GM23338 (cell line): ENCODE measurements around the gene NRL. TPM values are rescaled to one million over a fixed set of nuclear protein-coding genes. Genes with fewer than 3 reads are reported as not detected.

Experiments used
- ATAC-seq: fragments of 200-7000 bp; cut with Tn5 transposase; 3 replicates; pipeline ENCODE4 v1.9.1; 2020
- DNase-seq: peaks from one replicate; pipeline ENCODE4 v3.0.0-alpha.2; 2015; ENCODE audit warnings: low spot score
- H2AFZ ChIP-seq: fragments of 200-600 bp; sonication (generic); 2 replicates; pipeline ENCODE4 v1.8.0; 2016; ENCODE audit warnings: antibody characterized with exemption, mild to moderate bottlenecking, moderate library complexity
- H3F3A ChIP-seq: fragments of 200-600 bp; sonication (generic); replicated peaks from 2 replicates; pipeline ENCODE4 v1.8.0; 2017; ENCODE audit warnings: antibody characterized with exemption, mixed run types, low read depth
- H3K27ac ChIP-seq: fragments of 200-600 bp; sonication (generic); 2 replicates; pipeline ENCODE4 v1.6.1; 2016; ENCODE audit warnings: low read depth
- H3K27me3 ChIP-seq: fragments of 200-600 bp; sonication (generic); 2 replicates; pipeline ENCODE4 v1.8.0; 2016; ENCODE audit warnings: mild to moderate bottlenecking, mixed run types, moderate library complexity; ENCODE audit not compliant: insufficient read depth
- H3K36me3 ChIP-seq: fragments of 200-600 bp; sonication (generic); 2 replicates; pipeline ENCODE4 v1.8.0; 2016; ENCODE audit warnings: mild to moderate bottlenecking; ENCODE audit not compliant: insufficient read depth
- H3K4me1 ChIP-seq: fragments of 200-600 bp; sonication (generic); 2 replicates; pipeline ENCODE4 v1.8.0; 2016; ENCODE audit warnings: mild to moderate bottlenecking, moderate library complexity; ENCODE audit not compliant: insufficient read depth
- H3K4me2 ChIP-seq: fragments of 200-600 bp; sonication (generic); 2 replicates; pipeline ENCODE4 v1.7.1; 2017; ENCODE audit warnings: mixed run types
- H3K4me3 ChIP-seq: fragments of 200-600 bp; sonication (generic); 2 replicates; pipeline ENCODE4 v1.6.1; 2016; ENCODE audit warnings: mixed run types
- H3K79me2 ChIP-seq: fragments of 200-600 bp; sonication (generic); replicated peaks from 2 replicates; pipeline ENCODE4 v1.8.0; 2017; ENCODE audit warnings: mild to moderate bottlenecking; ENCODE audit not compliant: insufficient read depth
- H3K9me2 ChIP-seq: fragments of 200-600 bp; sonication (generic); 2 replicates; pipeline ENCODE4 v1.8.0; 2017; ENCODE audit not compliant: insufficient read depth
- H4K20me1 ChIP-seq: fragments of 200-600 bp; sonication (generic); replicated peaks from 2 replicates; pipeline ENCODE4 v1.8.0; 2017; ENCODE audit warnings: mild to moderate bottlenecking; ENCODE audit not compliant: insufficient read depth
- H3K27ac Mint-ChIP-seq: 2 replicates; pipeline ENCODE4 v1.8.0; 2020; ENCODE audit warnings: inconsistent platforms, mild to moderate bottlenecking, moderate library complexity, mixed read lengths
- H3K27me3 Mint-ChIP-seq: 3 replicates; pipeline ENCODE4 v1.8.0; 2022; ENCODE audit warnings: low read depth, mild to moderate bottlenecking, moderate library complexity, mixed read lengths, inconsistent platforms; ENCODE audit not compliant: insufficient read depth, poor library complexity
- H3K36me3 Mint-ChIP-seq: 3 replicates; pipeline ENCODE4 v1.8.0; 2021; ENCODE audit warnings: low read depth, mild to moderate bottlenecking, inconsistent platforms, moderate library complexity, mixed read lengths
- H3K4me1 Mint-ChIP-seq: 3 replicates; pipeline ENCODE4 v1.8.0; 2020; ENCODE audit warnings: mild to moderate bottlenecking, inconsistent platforms, mixed read lengths
- H3K4me3 Mint-ChIP-seq: 3 replicates; pipeline ENCODE4 v1.8.0; 2021; ENCODE audit warnings: moderate library complexity, mild to moderate bottlenecking, inconsistent platforms, mixed read lengths
- H3K9me3 Mint-ChIP-seq: 3 replicates; pipeline ENCODE4 v1.8.0; 2020; ENCODE audit warnings: moderate library complexity, mild to moderate bottlenecking, inconsistent platforms, mixed read lengths
- CREB1 ChIP-seq: fragments of 250-450 bp; sonication (Bioruptor Pico); IDR thresholded peaks from 2 replicates; pipeline ENCODE4 v1.5.0; 2020; ENCODE audit warnings: low read depth, mild to moderate bottlenecking, moderate library complexity
- CTCF ChIP-seq, 2 experiments: fragments of 200-600 bp in 1 of 2; sonication (generic) in 1 of 2; conservative IDR thresholded peaks; 2 replicates each; pipeline versions ENCODE4 v1.5.1 to v1.6.1; 2016 to 2017; ENCODE audit warnings: antibody characterized with exemption in 2 of 2, low read depth in 2 of 2, mild to moderate bottlenecking in 2 of 2, moderate library complexity in 1 of 2
- ETS1 ChIP-seq: IDR thresholded peaks from 2 replicates; pipeline ENCODE4 v1.6.1; 2016; ENCODE audit warnings: antibody characterized with exemption
- EZH2 ChIP-seq: fragments of 200-600 bp; sonication (generic); IDR thresholded peaks from one replicate; pipeline ENCODE4 v1.8.0; 2017; ENCODE audit warnings: antibody characterized with exemption, mild to moderate bottlenecking, low read depth; ENCODE audit not compliant: unreplicated experiment
- EZH2phosphoT487 ChIP-seq: fragments of 200-600 bp; sonication (generic); IDR thresholded peaks from one replicate; pipeline ENCODE4 v1.8.1; 2018; ENCODE audit warnings: antibody characterized with exemption; ENCODE audit not compliant: unreplicated experiment
- JUNB ChIP-seq: IDR thresholded peaks from one replicate; pipeline ENCODE4 v1.6.1; 2016; ENCODE audit warnings: antibody characterized with exemption; ENCODE audit not compliant: unreplicated experiment
- NANOG ChIP-seq: IDR thresholded peaks from 2 replicates; pipeline ENCODE4 v1.6.1; 2016; ENCODE audit warnings: antibody characterized with exemption, borderline replicate concordance
- POLR2AphosphoS5 ChIP-seq: IDR thresholded peaks from 2 replicates; pipeline ENCODE4 v1.6.1; 2016; ENCODE audit warnings: antibody characterized with exemption, low read depth
- REST ChIP-seq: IDR thresholded peaks from one replicate; pipeline ENCODE4 v1.6.1; 2018; ENCODE audit warnings: antibody characterized with exemption; ENCODE audit not compliant: unreplicated experiment
- STAT1 ChIP-seq: IDR thresholded peaks from one replicate; pipeline ENCODE4 v1.6.1; 2016; ENCODE audit warnings: antibody characterized with exemption; ENCODE audit not compliant: unreplicated experiment
- ZNF114 ChIP-seq: fragments of 250-450 bp; sonication (Bioruptor Pico); IDR thresholded peaks from 2 replicates; pipeline ENCODE4 v1.5.0; 2020; ENCODE audit warnings: mild to moderate bottlenecking, moderate library complexity
- ZNF331 ChIP-seq: fragments of 250-450 bp; sonication (Bioruptor Pico); IDR thresholded peaks from 2 replicates; pipeline ENCODE4 v1.5.0; 2020; ENCODE audit warnings: low read depth, mild to moderate bottlenecking, moderate library complexity
- ZNF462 ChIP-seq: fragments of 250-450 bp; sonication (Bioruptor Pico); IDR thresholded peaks from 2 replicates; pipeline ENCODE4 v1.5.0; 2020; ENCODE audit warnings: mild to moderate bottlenecking, moderate library complexity
- polyA plus RNA-seq: library from polyadenylated mRNA; unstranded; fragments of >200 nt; fragmentation: Nextera tagmentation; extraction: Ambion mirVana; gene quantifications from 2 replicates; pipeline ENCODE4 v1.2.1, GENCODE V29; 2016
- total RNA-seq: library from RNA; depleted of rRNA; stranded (reverse); fragments of >200 nt; shearing (Covaris generic); gene quantifications from 2 replicates; pipeline ENCODE4 v1.2.3, GENCODE V29; 2014

Gene NRL
- total and polyA plus RNA-seq, 2 experiments from 2014 or later: 1.8 to 2.2 TPM

- Histone ChIP-seq H3K4me3 (no peak overlapping the region), H2AFZ (no peak overlapping the region), H3K27me3 (no peaks in the 10 kb centered on the region), H3K36me3 (peaks cover 31% of the 10 kb centered on the region), H3F3A (peaks cover 5% of the 10 kb centered on the region; the same call in 1 of the 2 replicates), H3K27ac (no peak overlapping the region), H3K79me2 (no peaks in the 10 kb centered on the region), H3K9me2 (no peaks in the 10 kb centered on the region), H4K20me1 (peaks cover 5% of the 10 kb centered on the region; the same call in 1 of the 2 replicates), H3K4me2 (no peak overlapping the region), H3K4me1 (no peaks in the 10 kb centered on the region)
- TF ChIP-seq ZNF331: no peak
- no peak for TF ChIP-seq STAT1
- no peak for TF ChIP-seq POLR2AphosphoS5
- TF ChIP-seq ZNF462: no peak
- no peak for TF ChIP-seq CTCF (conservative IDR thresholded peaks at IDR 0.05; ENCODE audit: low read depth in 2 of 2)
- no peak for TF ChIP-seq EZH2
- TF ChIP-seq ZNF114: no peak
- TF ChIP-seq JUNB: no peak
- TF ChIP-seq CREB1 (CRISPR knock-in tag): no peak
- TF ChIP-seq NANOG: no peak
- no peak for TF ChIP-seq REST
- TF ChIP-seq EZH2phosphoT487: no peak
- TF ChIP-seq ETS1: no peak
- Mint-ChIP-seq H3K27ac (no peak overlapping the region), H3K9me3 (peaks cover 14% of the 10 kb centered on the region), H3K4me3 (no peak overlapping the region), H3K27me3 (peaks cover 5% of the 10 kb centered on the region), H3K4me1 (peaks cover 3% of the 10 kb centered on the region; the same call in 1 of the 3 replicates), H3K36me3 (peaks cover 77% of the 10 kb centered on the region)
- DNase-seq (no peak), ATAC-seq (no peak)
Observed at GRCh38 chr14:24102357-24103048, 12.2 kb downstream of the NRL start.
